HepG2 (cell line): ENCODE data around the gene CTDSP1. TPM values are rescaled to one million over a fixed set of nuclear protein-coding genes. Genes with fewer than 3 reads are reported as not detected.

ENCODE experiments used
- ATAC-seq: fragments of 200-7000 bp; cut with Tn5 transposase; 3 replicates; pipeline ENCODE4 v1.9.1; 2020; ENCODE audit warnings: mild to moderate bottlenecking, moderate library complexity
- BruUV-seq: library from RNA; stranded (reverse); fragments of 400-500 nt; replicated peaks from 2 replicates; lab custom pipeline; 2021; lab: Mats Ljungman, UMichigan
- CTCF ChIA-PET: fragments of 300-600 bp; formaldehyde crosslinking; extraction: SDS; loops from one replicate; lab custom pipeline; 2021; ENCODE audit warnings: low total read pairs, inconsistent platforms, low intra/inter-chr PET ratio; lab: Yijun Ruan, JAX
- POLR2A ChIA-PET: fragments of 350-600 bp; sonication (Branson Sonifier 250); formaldehyde crosslinking; loops from one replicate; lab custom pipeline; 2020; ENCODE audit warnings: antibody characterized with exemption, inconsistent platforms; lab: Yijun Ruan, JAX
- DNase-seq: peaks from one replicate; pipeline ENCODE4 v3.0.0-alpha.2; 2015; ENCODE audit warnings: low spot score
- FAIRE-seq: peaks from 3 replicates; lab custom pipeline; 2011; peaks lifted over from hg19 to GRCh38; lab: Jason Lieb, UNC
- H2AFZ ChIP-seq: one replicate; pipeline ENCODE4 v1.6.1; 2011; ENCODE audit warnings: low read length, inconsistent platforms
- H3K27ac ChIP-seq: fragments of 300-600 bp; 3 replicates; pipeline ENCODE4 v1.8.0; 2011; ENCODE audit warnings: mixed run types, mild to moderate bottlenecking, mixed read lengths, low read length, inconsistent platforms; ENCODE audit not compliant: insufficient read depth; ENCODE audit errors: extremely low read length
- H3K27me3 ChIP-seq, 2 experiments: fragments of 200-600 bp in 1 of 2; 2 replicates in 1 of 2; 3 replicates in 1 of 2; pipeline versions ENCODE4 v1.6.0 to v1.8.0; 2011; ENCODE audit warnings: low read length in 2 of 2, mild to moderate bottlenecking in 2 of 2, moderate library complexity in 2 of 2, inconsistent platforms in 1 of 2; ENCODE audit not compliant: insufficient read depth in 2 of 2, control insufficient read depth in 1 of 2
- H3K36me3 ChIP-seq, 2 experiments: fragments of 200-600 bp in 1 of 2; replicated peaks in 1 of 2; 2 replicates in 1 of 2; 3 replicates in 1 of 2; pipeline versions ENCODE4 v1.5.1 to v1.8.0; 2011; ENCODE audit warnings: low read length in 2 of 2, inconsistent platforms in 1 of 2; ENCODE audit not compliant: insufficient read depth in 2 of 2, control insufficient read depth in 1 of 2
- H3K4me1 ChIP-seq: 2 replicates; pipeline ENCODE4 v1.5.1; 2012; ENCODE audit warnings: low read length, inconsistent platforms; ENCODE audit not compliant: insufficient read depth
- H3K4me2 ChIP-seq: 2 replicates; pipeline ENCODE4 v1.6.0; 2011; ENCODE audit warnings: low read depth, low read length, inconsistent platforms
- H3K4me3 ChIP-seq, 3 experiments: fragments of 200-600 bp in 1 of 3; sonication (generic), shearing (Covaris generic) in 1 of 3; replicated peaks in 1 of 3; 2 replicates each; pipeline ENCODE4 v1.5.1; 2011 to 2016; ENCODE audit warnings: low read length in 3 of 3, inconsistent platforms in 2 of 3, low read depth in 2 of 3, mild to moderate bottlenecking in 2 of 3, control low read depth in 1 of 3, mixed read lengths in 1 of 3; ENCODE audit not compliant: insufficient read depth in 1 of 3
- H3K79me2 ChIP-seq: one replicate; pipeline ENCODE4 v1.6.1; 2011; ENCODE audit warnings: low read length, inconsistent platforms; ENCODE audit not compliant: insufficient read depth
- H3K9ac ChIP-seq: 2 replicates; pipeline ENCODE4 v1.6.0; 2011; ENCODE audit warnings: mild to moderate bottlenecking, low read depth, low read length, inconsistent platforms; ENCODE audit not compliant: insufficient read depth
- H3K9me3 ChIP-seq: 2 replicates; pipeline ENCODE4 v1.5.1; 2012; ENCODE audit warnings: mild to moderate bottlenecking, low read length
- H4K20me1 ChIP-seq: 2 replicates; pipeline ENCODE4 v1.6.0; 2011; ENCODE audit warnings: inconsistent platforms, mild to moderate bottlenecking, low read length, moderate library complexity; ENCODE audit not compliant: insufficient read depth
- BCL3 ChIP-seq: sonication (generic); formaldehyde crosslinking; IDR thresholded peaks from 2 replicates; pipeline ENCODE4 v1.5.1; 2020; ENCODE audit warnings: mild to moderate bottlenecking, missing genetic modification reagents, moderate library complexity
- ELF1 ChIP-seq: sonication (generic); formaldehyde crosslinking; IDR thresholded peaks from 2 replicates; pipeline ENCODE4 v1.4.0; 2020; ENCODE audit warnings: missing genetic modification reagents
- FOSL1 ChIP-seq: sonication (generic); formaldehyde crosslinking; IDR thresholded peaks from 2 replicates; pipeline ENCODE4 v1.9.0; 2021; ENCODE audit warnings: missing genetic modification reagents, borderline replicate concordance
- HDAC2 ChIP-seq: sonication (generic); formaldehyde crosslinking; IDR thresholded peaks from 2 replicates; pipeline ENCODE4 v1.4.0; 2020; ENCODE audit warnings: missing genetic modification reagents
- JUND ChIP-seq: sonication (generic); formaldehyde crosslinking; IDR thresholded peaks from 2 replicates; pipeline ENCODE4 v1.8.0; 2022; ENCODE audit warnings: mild to moderate bottlenecking, missing genetic modification reagents
- KLF9 ChIP-seq: IDR thresholded peaks from 2 replicates; pipeline ENCODE4 v1.6.1; 2016; ENCODE audit warnings: low read depth
- MTF1 ChIP-seq: sonication (generic); formaldehyde crosslinking; IDR thresholded peaks from 2 replicates; pipeline ENCODE4 v1.5.0; 2020; ENCODE audit warnings: missing genetic modification reagents
- MYC ChIP-seq: sonication (generic); formaldehyde crosslinking; IDR thresholded peaks from 2 replicates; pipeline ENCODE4 v1.9.0; 2021; ENCODE audit warnings: missing genetic modification reagents, borderline replicate concordance
- PAF1 ChIP-seq: IDR thresholded peaks from 2 replicates; pipeline ENCODE4 v1.6.1; 2016; ENCODE audit warnings: missing genetic modification reagents, missing compliant biosample characterization
- RFX1 ChIP-seq: fragments of 450-650 bp; IDR thresholded peaks from 2 replicates; pipeline ENCODE4 v1.6.1; 2017
- ZBTB25 ChIP-seq: IDR thresholded peaks from 2 replicates; pipeline ENCODE4 v1.6.1; 2018; ENCODE audit warnings: missing genetic modification reagents
- ZNF205 ChIP-seq: IDR thresholded peaks from 2 replicates; pipeline ENCODE4 v1.6.1; 2018; ENCODE audit warnings: missing biosample characterization, missing genetic modification reagents
- ZNF333 ChIP-seq: sonication (generic); formaldehyde crosslinking; IDR thresholded peaks from 2 replicates; pipeline ENCODE4 v1.4.0; 2020; ENCODE audit warnings: mild to moderate bottlenecking, missing genetic modification reagents, borderline replicate concordance
- ZNF558 ChIP-seq: sonication (generic); formaldehyde crosslinking; IDR thresholded peaks from 2 replicates; pipeline ENCODE4 v1.9.0; 2022; ENCODE audit warnings: mild to moderate bottlenecking, missing genetic modification reagents, borderline replicate concordance
- ZNF83 ChIP-seq: sonication (generic); formaldehyde crosslinking; IDR thresholded peaks from 2 replicates; pipeline ENCODE4 v1.4.0; 2020; ENCODE audit warnings: missing genetic modification reagents, mild to moderate bottlenecking, borderline replicate concordance
- ZNF878 ChIP-seq: sonication (generic); formaldehyde crosslinking; IDR thresholded peaks from 2 replicates; pipeline ENCODE4 v1.8.1; 2023; ENCODE audit warnings: mild to moderate bottlenecking, missing genetic modification reagents, moderate library complexity
- ZXDC ChIP-seq: sonication (generic); formaldehyde crosslinking; IDR thresholded peaks from 2 replicates; pipeline ENCODE4 v1.5.0; 2020; ENCODE audit warnings: mild to moderate bottlenecking, missing genetic modification reagents
- WGBS: methylation state at CpG from one replicate; pipeline ENCODE4 v1.1.6; 2017; ENCODE audit warnings: low lambda C conversion rate; 5-methylcytosine and 5-hydroxymethylcytosine counted together
- in situ Hi-C: cut with HindIII; loops from 2 replicates; pipeline ENCODE4 v1.10.0; 2017; ENCODE audit warnings: low pct_unique_long_range_greater_than_20kb; ENCODE audit not compliant: extremely low pct_ligation_motif_present
- intact Hi-C: fragments of 100-400 bp; cut with micrococcal nuclease; formaldehyde crosslinking; loops from one replicate; pipeline ENCODE4 v1.10.0; 2022; ENCODE audit not compliant: unreplicated experiment
- polyA plus RNA-seq, 8 experiments: library from polyadenylated mRNA; depleted of rRNA in 3 of 8; stranded (reverse) in 7 of 8; unstranded in 1 of 8; fragments of >200 nt; fragmentation: Illumina TruSeq in 4 of 8; extraction: Trizol in 4 of 8; gene quantifications; 2 replicates each; pipeline versions ENCODE4 v1.2.1 to v1.2.3, GENCODE V29; 2011 to 2016; ENCODE audit warnings: low read depth in 4 of 8, missing spikeins in 1 of 8, mixed read lengths in 1 of 8; ENCODE audit not compliant: insufficient read depth in 1 of 8
- total RNA-seq, 5 experiments: library from RNA; depleted of rRNA; stranded (reverse); fragments of >200 nt; fragmentation: Illumina TruSeq; extraction: Trizol; gene quantifications; 2 replicates each; pipeline ENCODE4 v1.2.3, GENCODE V29; 2016; ENCODE audit warnings: low read depth in 1 of 5

CTDSP1 gene
- total and polyA plus RNA-seq, 2 of the 13 experiments (the other 11 are each of a cell fraction or from before 2014, with no cell fraction given), result 91.0 to 268 TPM

GRCh38 chr2:218395826-218396687, 3.6 kb upstream of the CTDSP1 start:
- Histone ChIP-seq H3K27ac (peak overlapping the region; percentile 99), H4K20me1 (no peaks in the 10 kb centered on the region), H3K9ac (peak overlapping the region; percentile 97), H3K9me3 (no peaks in the 10 kb centered on the region), H3K4me3 (peak overlapping the region; percentile 71 to 97 (median 85)), H2AFZ (no peak overlapping the region), H3K27me3 (no peaks in the 10 kb centered on the region; a peak in 1 of 5 replicates), H3K4me2 (peak overlapping the region; percentile 98), H3K36me3 (peaks cover 0 to 1% of the 10 kb centered on the region in 2 experiments; a peak in 1 of 5 replicates), H3K79me2 (peaks cover 26% of the 10 kb centered on the region), H3K4me1 (peaks cover 42% of the 10 kb centered on the region)
- FAIRE-seq, result peak; percentile 79
- peak; percentile 25 for ATAC-seq
- peak; percentile 94 for DNase-seq
- WGBS, result 4% methylated on average over 47 of the region's 57 CpGs
- intact Hi-C loops (loop anchor here (1.0 to 10.0 kb wide), 7 partner anchors 40 to 211 kb away; partner anchors contain the start of genes CATIP, CNOT9, TMBIM1 and USP37), in situ Hi-C loops (loop anchor here (5.0 kb wide), 1 partner anchor 104 kb away; the partner anchor contains the start of gene TMBIM1)
- ChIA-PET POLR2A (interaction anchor here (0.7 to 2.9 kb wide), 13 partner anchors 9 to 126 kb away, joined by 3 to 37 read pairs (median 4); partner anchors contain the start of genes AAMP, CATIP, PNKD and TMBIM1), CTCF (interaction anchor here (0.8 to 2.8 kb wide), 6 partner anchors 95 to 124 kb away, joined by 3 to 36 read pairs (median 8); partner anchors contain the start of gene TMBIM1)
- BruUV-seq, result no TSS peak
- TF ChIP-seq PAF1 (CRISPR knock-in tag), result no peak
- peak; percentile 96; the same call in 1 of the 2 replicates for TF ChIP-seq ZNF878
- TF ChIP-seq HDAC2, result peak; percentile 94
- peak; percentile 94; the same call in 1 of the 2 replicates for TF ChIP-seq KLF9 (CRISPR knock-in tag)
- TF ChIP-seq ZNF558 (CRISPR knock-in tag), result peak; percentile 70; the same call in 1 of the 2 replicates
- TF ChIP-seq ZNF205 (CRISPR knock-in tag), result peak; percentile 90
- peak; percentile 79; the same call in 1 of the 2 replicates for TF ChIP-seq BCL3 (CRISPR knock-in tag)
- TF ChIP-seq ELF1 (CRISPR knock-in tag), result peak; percentile 64
- no peak for TF ChIP-seq MTF1 (CRISPR knock-in tag)
- TF ChIP-seq JUND (CRISPR knock-in tag), result peak; percentile 50; the same call in 1 of the 2 replicates
- no peak for TF ChIP-seq RFX1
- TF ChIP-seq ZNF333 (CRISPR knock-in tag), result peak; percentile 89; the same call in 1 of the 2 replicates
- TF ChIP-seq ZXDC, result peak; percentile 70
- TF ChIP-seq ZBTB25 (CRISPR knock-in tag), result peak; percentile 93
- TF ChIP-seq FOSL1 (CRISPR knock-in tag), result no peak
- TF ChIP-seq MYC (CRISPR knock-in tag), result peak; percentile 91
- TF ChIP-seq ZNF83, result no peak; the same call in 1 of the 2 replicates
